Measurements from ENCODE around the gene SYT8.
"Not testable (repeated sequence)": the region's sequence is repeated elsewhere in the genome, so short reads cannot be mapped to it uniquely, and the experiment has no call there.

SYT8 gene, protein sequence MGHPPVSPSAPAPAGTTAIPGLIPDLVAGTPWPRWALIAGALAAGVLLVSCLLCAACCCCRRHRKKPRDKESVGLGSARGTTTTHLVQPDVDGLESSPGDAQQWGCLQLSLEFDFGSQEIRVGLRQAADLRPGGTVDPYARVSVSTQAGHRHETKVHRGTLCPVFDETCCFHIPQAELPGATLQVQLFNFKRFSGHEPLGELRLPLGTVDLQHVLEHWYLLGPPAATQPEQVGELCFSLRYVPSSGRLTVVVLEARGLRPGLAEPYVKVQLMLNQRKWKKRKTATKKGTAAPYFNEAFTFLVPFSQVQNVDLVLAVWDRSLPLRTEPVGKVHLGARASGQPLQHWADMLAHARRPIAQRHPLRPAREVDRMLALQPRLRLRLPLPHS

DNA sequence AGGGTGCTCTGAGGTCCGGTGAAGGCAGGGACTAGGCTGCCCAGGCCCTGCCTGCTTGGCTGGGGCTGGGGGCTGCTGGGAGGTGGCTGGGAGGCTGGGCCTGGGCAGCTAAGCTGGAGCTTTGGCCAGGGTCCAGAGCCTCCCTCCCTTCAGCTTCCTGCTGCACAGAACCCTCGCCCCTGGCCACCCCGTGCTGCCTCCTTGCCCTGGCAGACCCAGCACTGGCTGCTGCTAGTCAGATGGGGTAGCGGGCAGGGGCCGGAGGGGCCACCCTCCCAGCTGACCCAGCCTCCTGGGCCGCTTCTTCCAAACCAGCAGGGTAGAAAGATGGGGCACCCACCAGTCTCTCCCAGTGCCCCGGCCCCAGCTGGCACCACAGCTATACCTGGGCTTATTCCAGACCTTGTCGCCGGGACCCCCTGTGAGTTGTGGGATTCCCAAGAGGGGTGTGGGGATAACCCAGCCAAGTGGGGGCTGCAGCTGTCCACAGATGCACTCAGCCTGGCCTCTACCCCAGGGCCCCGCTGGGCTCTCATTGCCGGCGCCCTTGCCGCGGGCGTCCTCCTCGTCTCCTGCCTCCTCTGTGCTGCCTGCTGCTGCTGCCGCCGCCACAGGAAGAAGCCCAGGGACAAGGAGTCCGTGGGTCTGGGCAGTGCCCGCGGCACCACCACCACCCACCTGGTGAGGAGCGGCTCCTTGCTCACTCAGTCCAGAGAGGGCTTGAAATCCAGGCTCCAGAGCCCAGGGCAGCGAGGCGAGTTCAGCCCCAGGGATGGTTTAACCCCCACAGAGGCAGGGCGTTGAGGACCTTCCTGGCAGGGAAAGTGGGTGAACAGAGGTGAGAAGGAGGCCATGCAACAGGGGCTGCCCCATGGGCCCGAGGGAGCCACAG, at the start of gene SYT8:
SYT8 (plus strand) TSS at position 212 of the 892 bp plus-strand sequence; CDS start at position 328, 116 bp downstream.
- DNase-seq (ENCODE audit: low read depth): no peak

- no peak for DNase-seq (ENCODE audit: low read depth)
Observed at GRCh38 chr11:1785749-1786413, 48.9 kb upstream of the SYT8 start.

- DNase-seq (ENCODE audit: low read depth): no peak
Observed at GRCh38 chr11:1786466-1786865, 48.3 kb upstream of the SYT8 start.

GRCh38 chr11:1791912-1792311, 42.9 kb upstream of the SYT8 start:
- no peak for DNase-seq (ENCODE audit: low read depth)

GRCh38 chr11:1792461-1792860, 42.3 kb upstream of the SYT8 start:
- DNase-seq (ENCODE audit: low read depth): no peak

DNA sequence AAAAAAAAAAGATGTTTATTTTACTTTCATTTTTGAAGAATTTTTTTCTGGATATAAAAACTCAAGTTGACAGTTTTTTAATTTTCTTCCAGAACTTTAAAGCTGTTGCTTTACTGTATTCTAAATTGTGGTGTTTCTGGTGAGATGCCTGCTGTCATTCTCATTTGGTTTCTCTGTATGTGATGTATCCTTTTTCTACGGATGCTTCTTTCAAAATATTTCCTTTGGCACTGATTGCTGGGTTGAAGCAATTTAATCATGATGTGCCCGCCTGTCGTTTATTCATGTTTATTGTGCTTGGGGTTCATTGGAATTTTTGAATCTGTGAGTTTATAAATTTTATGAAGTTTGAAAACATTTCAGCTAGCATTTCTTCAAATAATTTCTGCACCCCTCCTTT, 41.7 kb upstream of the SYT8 start:
- DNase-seq (ENCODE audit: low read depth): no peak

GRCh38 chr11:1796413-1797011, 38.3 kb upstream of the SYT8 start:
- DNase-seq (ENCODE audit: low read depth): no peak

DNA sequence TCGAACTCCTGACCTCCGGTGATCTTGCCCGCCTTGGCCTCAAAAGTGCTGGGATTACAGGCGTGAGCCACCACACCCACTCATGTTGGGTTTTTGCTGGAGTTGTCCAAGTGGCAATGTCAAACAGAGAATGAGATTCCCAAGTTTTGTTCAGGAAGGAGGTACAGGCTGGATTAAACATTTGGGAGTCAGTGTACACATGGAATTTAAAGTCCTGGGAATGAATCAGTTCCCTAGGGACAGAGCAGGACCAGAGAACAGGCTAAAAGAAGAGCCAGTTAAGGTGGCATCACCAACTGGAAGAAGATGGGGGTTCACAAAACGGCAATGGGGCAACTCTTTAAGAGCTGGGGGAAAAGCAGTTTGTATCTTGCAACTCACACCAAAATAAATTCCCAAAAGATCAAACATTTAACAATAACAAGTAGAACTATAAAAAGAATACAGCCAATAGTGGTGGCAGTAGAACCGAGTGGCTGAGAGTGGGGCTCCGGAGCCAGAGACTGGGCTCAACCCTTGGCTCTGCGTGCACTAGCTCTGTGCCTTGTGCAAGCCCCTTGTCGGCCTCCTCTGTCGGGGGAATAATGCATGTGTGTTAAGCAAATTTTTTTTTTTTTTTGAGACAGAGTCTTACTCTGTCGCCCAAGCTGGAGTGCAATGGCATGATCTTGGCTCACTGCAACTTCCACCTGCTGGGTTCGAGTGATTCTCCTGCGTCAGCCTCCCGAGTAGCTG, 37.2 kb upstream of the SYT8 start:
- DNase-seq (ENCODE audit: low read depth): no peak

GRCh38 chr11:1803246-1803645, 31.5 kb upstream of the SYT8 start:
- no peak for DNase-seq (ENCODE audit: low read depth)

DNA sequence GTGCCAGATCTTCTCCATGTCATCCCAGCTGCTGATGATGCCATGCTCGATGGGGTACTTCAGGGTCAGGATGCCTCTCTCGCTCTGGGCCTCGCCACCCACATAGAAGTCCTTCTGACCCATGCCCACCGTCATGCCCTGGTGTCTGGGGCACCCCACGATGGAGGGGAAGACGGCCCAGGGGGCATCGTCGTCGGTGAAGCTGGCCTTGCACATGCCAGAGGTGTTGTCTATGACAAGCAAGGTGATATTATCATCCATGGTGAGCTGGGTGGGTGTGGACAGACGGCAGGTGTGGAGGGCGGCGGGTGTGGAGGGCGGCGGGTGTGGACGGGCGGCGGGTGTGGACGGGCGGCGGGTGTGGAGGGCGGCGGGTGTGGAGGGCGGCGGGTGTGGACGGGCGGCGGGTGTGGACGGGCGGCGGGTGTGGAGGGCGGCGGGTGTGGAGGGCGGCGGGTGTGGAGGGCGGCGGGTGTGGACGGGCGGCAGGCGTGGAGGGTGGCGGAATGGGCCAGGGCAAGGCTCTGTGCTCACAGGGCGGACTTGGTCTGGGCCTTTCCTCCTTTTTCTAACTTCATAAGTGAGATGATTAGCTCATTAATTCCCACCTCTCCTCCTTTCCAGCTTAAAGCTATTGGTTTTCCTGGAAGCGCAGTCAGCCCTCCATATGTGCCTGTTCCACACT, 30.8 kb upstream of the SYT8 start:
- not testable (repeated sequence) for DNase-seq (ENCODE audit: low read depth)

DNA sequence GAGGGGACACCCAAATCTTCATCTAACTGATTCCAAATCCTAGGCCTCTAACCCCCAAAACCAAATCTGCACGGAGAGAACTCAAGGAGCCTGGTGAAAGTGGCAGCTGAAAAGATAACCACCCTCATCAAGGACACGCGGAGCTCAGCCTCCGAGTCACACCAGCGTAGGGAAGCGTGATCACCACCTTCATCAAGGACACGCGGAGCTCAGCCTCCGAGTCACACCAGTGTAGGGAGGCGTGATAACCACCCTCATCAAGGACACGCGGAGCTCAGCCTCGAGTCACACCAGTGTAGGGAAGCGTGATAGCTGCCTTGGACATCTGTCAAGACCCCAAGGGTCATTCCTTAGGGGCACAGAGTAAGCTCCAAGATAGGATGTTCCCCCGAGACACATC, 29.3 kb upstream of the SYT8 start:
- DNase-seq (ENCODE audit: low read depth): no peak

DNA sequence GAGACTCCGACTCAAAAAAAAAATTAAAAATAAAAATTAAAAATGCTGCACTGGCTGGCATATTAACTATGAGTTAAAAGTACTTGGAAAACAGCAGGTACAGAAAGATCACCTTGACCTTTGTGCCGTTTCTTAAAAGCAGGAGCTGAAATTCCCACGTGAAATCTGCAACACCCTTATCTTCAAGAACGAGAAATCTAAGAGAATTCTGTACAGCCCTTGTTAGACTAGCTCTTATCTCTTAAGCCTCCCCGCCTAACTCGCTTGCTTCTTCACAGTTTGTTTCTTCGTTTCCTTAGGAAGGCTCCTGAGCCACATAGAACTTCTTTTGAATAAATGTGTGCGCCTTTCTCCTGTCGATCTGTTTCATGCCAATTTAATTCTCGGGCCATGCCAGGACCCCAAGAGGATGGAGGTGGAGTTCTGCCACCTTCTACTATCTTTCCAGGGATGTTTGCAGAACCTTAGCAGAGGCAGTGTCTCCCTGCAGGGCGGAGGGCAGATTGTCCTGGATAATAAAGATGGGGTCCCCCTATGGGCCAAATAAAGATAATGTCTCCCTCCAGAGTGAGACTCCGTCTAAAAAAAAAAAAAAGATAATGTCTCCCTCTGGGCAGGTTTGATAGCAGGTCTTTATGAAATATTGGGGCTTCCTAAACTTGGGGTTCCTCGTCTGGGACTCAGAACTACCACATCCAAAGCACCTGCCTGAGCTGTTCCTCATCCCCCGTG, 27.4 kb upstream of the SYT8 start:
- no peak for DNase-seq (ENCODE audit: low read depth)

- no peak for DNase-seq (ENCODE audit: low read depth)
Observed at GRCh38 chr11:1810761-1811160, 24.0 kb upstream of the SYT8 start.

GRCh38 chr11:1812274-1812673, 22.5 kb upstream of the SYT8 start:
- DNase-seq (ENCODE audit: low read depth): no peak

- no peak for DNase-seq (ENCODE audit: low read depth)
Observed at GRCh38 chr11:1812801-1813200, 22.0 kb upstream of the SYT8 start.

- not testable (repeated sequence) for DNase-seq (ENCODE audit: low read depth)
Observed at GRCh38 chr11:1813356-1813755, 21.4 kb upstream of the SYT8 start.

GRCh38 chr11:1814691-1815090, 20.1 kb upstream of the SYT8 start:
- no peak for DNase-seq (ENCODE audit: low read depth)

DNA sequence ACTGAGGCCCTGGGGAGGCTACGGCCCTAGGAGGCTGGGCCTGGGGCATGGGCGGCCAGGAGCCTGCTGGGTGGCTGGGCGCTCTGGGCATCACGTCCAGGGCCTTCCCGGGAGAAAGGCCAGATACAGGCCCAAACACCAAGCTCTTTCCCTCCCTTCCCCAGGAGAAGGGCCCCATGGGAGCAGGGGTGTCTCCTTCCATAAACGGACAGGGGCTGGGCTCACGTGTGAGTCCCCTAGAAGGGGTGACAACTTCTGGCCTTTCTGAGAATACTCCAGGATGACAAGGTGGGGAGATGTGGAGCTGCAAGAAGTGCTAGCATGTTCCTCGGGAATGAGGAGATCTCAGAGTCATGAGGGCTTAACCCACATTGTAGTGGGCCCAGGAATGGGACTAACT, 19.5 kb upstream of the SYT8 start:
- DNase-seq (ENCODE audit: low read depth): no peak

GRCh38 chr11:1815751-1816150, 19.0 kb upstream of the SYT8 start:
- DNase-seq (ENCODE audit: low read depth): no peak

GRCh38 chr11:1817000-1817399, 17.8 kb upstream of the SYT8 start:
- DNase-seq (ENCODE audit: low read depth): no peak
